GM19324 (cell line): ENCODE results near the gene PGLYRP4.
"Not testable (repeated sequence)": the region's sequence is repeated elsewhere in the genome, so short reads cannot be mapped to it uniquely, and the experiment has no call there.

Experiments used
- ATAC-seq: cut with Tn5 transposase; IDR thresholded peaks from one replicate; pipeline ENCODE4 v1.9.1; 2021; ENCODE audit warnings: mild to moderate bottlenecking, moderate library complexity; ENCODE audit not compliant: unreplicated experiment, low FRiP score

The PGLYRP4 gene

DNA sequence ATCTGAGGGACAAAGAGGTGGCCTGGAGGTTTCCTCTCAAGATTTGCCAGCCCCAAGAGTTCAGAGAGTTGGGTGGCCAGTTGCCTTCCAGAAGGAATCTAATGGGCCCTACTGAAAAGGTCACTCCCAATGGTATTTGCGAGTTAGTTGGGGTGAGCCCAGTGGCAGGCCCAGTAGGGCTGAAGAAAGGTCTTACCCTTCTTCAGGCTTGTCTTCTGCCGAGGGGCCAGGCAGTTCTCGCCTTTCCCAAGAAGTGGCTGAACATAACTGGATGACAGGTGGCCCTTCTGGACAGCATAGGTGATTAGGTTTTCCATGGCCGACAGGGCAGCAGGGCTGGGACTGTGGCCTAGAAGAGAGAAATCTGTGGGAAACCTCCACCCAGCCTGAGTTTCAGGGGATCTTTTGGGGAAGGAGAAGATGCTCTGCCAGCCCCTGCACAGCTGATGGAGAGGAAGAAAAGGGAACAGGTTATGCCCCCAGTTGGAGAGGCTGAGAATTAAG lies 7.2 kb downstream of the PGLYRP4 start:
- ATAC-seq: no peak

DNA sequence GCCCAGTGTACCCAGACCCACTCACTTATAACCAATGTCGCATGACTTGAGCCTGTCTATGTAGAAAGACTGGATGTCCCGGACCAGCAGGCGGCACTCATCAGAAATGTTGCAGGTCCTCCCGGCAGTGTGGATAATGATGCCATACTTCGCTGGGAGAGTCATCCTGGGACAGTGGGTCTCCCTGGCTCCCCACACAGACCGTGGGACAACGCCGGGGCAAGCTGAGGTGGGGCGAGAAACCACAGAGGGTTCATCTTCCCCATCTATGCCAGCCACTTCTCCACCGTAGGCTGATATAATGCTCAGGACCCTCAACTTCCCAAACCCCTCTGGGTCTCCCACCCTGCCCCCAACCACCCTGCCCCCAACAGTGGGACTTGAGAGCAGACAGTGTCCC lies 8.3 kb downstream of the PGLYRP4 start:
- ATAC-seq: no peak

DNA sequence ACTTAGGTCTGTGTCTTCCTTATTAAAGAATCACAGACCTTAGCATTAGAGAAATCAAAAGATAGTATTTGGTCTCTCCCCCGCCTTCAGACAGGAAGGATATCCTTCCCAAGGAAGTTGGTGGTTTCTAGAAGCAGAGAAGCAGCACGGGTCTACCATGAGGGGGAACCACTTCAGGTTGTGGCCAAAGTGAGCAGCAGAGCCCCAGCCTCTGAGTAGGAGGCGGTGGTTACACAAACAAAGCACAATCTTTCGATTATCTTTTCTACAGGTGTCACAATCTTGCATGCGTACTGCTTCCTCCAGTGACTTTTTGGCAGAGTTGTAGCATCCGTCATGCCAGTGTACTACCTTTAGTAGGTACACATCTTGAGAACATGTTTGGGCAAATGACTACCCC lies 8.8 kb downstream of the PGLYRP4 start:
- ATAC-seq: no peak

DNA sequence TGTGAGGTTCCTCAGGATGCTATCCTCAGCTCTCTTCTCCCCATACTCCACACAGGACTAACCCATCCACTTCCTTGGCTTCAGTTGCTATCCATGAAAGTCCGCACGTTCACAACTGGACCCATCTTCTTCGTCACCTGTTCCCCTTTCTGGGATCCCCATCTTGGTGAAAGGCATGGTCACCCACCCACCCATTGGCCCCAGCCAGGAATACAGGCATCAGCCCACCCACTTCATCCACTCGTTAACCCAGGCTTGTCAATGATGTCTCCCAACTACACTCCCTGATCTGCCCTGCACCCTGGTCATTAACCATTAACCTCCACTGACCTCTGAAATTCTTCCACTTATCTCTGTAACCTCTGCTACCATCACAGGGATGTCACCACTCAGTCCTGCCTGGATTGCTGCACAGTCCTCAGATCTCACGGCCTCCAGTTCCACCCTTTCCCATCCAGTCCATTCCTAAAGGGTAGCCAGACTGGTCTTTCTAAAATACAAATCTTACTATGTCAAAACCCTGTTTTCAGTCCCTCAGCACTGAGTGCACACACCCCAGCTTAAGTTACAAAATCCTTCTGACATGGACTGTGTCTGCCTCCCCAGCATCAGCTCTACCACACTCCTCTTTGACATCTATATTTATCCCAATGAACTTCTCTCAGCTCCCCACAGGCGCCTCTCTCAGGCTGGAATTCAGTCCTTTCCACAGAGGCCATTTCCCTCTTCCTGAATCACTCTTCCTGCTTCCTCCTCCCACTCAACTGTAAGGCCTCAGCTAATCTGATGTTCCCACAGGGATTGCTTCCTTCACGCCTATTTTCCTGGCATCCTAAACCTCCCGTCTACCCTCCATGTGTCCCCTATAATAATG lies 10.4 kb downstream of the PGLYRP4 start:
- ATAC-seq: no peak

DNA sequence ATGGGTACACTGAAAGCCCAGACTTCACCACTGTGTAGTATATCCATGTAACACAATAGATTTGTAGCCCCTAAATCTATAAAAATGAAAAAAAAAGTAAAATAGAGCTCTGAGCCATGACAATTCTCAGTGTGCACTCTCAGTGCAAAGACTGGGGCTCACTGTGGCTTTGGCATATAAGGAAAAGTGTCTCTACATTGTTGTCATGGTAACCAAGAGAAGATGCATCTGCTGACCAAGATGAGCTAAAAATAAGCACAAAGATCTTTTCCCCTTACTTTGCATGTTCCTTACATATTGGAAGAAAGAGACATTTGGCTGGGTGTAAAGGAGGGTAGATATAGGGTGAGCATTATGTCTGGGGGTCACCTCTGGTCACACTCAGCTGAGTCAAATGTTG lies 12.0 kb downstream of the PGLYRP4 start:
- ATAC-seq: no peak

DNA sequence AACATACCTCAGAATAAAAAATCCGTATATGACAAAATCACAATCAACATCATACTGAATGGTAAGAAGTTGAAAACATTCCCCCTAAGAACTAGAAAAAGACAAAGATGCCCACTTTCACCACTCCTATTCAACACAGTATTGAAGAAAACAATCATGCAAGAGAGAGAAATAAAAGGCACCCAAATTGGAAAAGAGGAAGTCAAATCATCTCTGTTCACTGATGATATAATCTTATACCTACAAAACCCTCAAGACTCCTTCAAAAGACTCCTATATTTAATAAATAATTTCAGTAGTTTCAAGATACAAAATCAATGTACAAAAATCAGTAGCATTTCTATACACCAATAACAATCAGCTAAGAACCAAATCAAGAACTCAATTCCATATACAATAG lies 14.7 kb downstream of the PGLYRP4 start:
- no peak for ATAC-seq

DNA sequence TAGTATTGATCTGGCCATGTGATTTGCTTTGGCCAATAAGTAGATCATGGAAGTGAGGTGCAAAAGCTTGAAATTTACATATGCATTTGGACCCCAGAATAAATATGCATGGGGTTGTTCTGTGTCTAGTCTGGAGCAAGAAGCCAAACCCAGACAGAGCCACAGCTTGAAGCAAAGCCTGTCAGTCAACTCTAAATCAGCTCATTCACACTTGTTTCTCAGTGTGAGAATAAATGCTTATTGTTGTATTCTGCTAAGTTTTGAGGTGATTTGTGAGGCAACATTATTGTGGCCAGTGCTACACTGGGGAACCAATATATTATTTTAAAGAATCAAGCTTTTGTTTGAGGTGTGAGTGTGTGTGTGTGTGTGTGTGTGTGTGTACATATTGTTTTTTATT lies 23.7 kb downstream of the PGLYRP4 start:
- ATAC-seq: no peak

DNA sequence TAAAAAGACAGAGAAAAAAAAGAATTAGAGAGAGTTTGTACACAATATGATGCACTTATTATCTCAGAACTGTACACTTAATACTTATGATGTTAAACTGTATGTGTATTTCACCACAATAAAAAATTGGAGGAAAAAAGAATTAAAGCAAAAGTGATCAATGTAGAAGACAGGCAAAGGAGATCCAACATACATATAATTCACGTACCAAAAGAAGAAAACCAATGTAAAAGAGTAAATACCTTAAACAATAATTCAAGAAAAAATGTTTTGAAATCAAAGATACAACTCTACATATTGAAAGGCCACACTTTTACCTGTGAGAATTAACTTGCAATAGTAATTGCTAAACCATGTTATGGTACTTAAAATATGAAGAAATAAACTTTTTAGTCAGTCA lies 26.1 kb downstream of the PGLYRP4 start:
- ATAC-seq: no peak

DNA sequence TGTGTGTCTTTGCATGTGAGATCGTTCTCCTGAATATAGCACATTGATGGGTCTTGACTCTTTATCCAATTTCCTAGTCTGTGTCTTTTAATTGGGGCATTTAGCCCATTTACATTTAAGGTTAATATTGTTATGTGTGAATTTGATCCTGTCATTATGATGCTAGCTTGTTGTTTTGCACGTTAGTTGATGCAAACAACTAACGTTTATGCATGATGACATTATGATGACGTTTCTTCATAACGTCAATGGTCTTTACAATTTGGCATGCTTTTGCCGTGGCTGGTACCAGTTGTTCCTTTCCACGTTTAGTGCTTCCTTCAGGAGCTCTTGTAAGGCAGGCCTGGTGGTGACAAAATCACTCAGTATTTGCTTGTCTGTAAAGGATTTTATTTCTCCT lies 30.5 kb downstream of the PGLYRP4 start:
- ATAC-seq: not testable (repeated sequence)

DNA sequence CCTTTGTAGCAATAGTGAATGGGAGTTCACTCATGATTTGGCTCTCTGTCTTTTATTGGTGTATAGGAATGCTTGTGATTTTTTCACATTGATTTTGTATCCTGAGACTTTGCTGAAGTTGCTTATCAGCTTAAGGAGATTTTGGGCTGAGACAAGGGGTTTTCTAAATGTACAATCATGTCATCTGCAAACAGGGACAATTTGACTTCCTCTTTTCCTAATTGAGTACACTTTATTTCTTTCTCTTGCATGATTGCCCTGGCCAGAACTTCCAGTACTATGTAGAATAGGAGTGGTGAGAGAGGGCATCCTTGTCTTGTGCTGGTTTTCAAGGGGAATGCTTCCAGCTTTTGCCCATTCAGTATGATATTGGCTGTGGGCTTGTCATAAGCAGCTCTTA lies 32.6 kb downstream of the PGLYRP4 start:
- ATAC-seq: not testable (repeated sequence)

DNA sequence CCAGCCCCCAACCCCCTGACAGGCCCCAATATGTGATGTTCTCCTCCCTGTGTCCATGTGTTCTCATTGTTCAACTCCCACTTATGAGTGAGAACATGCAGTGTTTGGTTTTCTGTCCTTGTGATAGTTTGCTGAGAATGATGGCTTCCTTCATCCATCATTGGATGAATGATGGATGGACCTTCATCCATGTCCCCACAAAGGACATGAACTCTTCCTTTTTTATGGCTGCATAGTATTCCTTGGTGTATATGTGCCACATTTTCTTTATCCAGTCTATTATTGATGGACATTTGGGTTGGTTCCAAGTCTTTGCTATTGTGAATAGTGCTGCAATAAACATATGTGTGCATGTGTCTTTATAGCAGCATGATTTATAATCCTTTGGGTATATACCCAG lies 34.3 kb downstream of the PGLYRP4 start:
- ATAC-seq: not testable (repeated sequence)

DNA sequence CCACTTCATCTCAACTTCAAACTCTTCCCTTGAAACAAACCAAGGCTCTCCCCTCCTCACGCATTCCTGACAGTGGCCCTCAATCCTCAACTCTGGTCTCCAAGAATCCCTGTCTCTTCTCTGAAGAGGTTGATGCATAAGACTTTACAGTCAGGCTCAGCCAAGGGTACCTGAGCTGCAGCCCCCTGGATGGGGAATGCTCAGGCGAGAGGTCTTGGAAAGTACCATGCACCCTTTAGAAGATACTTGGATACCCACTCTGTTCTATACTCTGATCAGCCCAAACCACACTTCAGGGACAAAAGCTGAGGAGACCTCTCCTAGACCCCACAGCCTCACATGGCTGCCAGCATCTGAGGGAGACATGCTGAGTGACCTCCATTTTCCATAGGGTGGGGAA lies 35.4 kb downstream of the PGLYRP4 start:
- no peak for ATAC-seq

DNA sequence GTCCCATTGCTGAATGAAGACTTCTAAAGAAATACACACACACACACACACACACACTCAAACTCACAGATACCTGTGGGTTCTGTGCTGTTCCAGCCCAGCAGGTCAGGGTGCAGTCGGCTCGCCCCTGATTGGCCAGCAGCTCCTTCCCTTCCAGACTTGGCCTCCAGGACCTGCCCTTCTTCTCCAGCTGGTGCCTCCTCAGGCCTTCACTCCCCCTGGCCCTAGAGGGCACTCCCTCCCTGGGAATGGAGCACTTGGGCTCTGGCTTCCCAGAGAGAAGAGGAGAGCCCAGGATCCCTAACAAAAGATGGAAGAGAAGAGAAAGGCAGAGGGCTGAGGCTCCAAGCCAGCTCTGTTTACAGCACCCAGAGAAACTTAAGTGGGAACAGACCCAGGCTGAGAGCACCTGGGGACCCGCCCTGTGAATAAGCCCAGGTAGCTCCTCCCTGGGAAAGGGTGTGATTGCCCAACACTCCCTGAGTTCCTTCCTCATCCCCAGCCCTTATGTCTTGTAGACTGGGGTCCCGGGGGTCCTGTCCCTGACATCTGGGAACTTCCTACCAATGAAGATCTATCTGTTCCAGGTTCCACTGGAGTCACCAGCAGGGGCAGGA lies 36.0 kb downstream of the PGLYRP4 start, which contains the start of gene PGLYRP3:
TSS of gene PGLYRP3 (minus strand) at position 383 of the 617 bp plus-strand sequence. CDS start 2,287 bp downstream, outside the sequence.
- no peak for ATAC-seq

DNA sequence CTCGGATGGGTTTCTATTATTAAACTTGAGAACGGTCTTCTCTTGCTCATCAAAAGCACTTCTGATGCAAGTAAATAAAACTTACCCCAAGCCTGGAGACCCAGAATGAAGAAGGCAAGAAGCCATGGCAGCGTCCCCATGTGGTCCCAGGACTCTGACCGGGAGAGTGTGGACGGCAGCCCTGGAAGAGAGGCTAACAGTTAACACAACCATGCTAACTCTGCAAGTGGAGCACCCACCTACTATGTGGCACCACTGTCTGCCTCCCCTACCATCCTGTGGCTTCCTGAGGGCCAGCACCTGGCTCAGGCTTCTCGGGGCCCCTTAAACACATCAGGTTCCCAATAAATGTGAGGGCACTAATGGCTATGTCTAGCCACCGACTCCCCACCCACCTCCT lies 38.1 kb downstream of the PGLYRP4 start:
- no peak for ATAC-seq

DNA sequence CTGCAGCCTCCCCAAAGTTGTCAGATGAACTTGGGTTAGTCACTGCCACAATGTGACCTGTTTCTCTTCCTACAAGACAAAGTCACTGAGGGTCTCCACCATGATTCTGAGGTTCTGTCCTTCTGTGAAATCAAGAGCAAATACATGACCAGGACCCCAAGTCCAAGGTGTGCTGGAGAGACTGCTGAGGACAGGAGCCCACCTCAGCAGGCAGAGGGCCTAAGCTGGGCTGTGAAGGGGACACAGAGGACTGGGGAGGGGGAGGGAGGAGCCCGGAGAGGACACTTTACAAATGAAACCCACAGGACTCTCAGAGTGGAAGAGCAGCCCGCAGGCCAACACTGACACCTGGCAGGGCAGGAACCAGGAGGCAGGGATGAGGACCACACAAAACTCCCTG lies 39.2 kb downstream of the PGLYRP4 start:
- ATAC-seq: no peak

DNA sequence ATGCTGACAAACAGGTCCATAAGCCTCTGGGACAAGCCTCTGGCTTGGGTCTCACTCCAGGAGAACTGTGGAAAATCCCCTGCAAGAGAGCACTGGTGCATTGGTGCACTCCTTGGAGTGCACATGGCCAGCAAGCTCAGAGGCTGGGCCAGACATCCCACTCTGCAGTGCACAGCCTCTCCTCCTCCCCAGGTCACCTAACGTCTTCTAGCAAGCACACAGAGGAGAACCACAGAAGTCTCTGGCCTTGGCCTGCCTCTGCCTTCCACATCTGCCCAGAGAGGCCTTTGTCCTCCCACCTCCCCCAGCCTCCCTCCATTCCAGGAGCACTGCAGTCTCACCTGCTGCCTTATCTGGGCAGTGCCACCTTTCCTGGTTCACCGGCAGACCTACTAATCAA lies 40.1 kb downstream of the PGLYRP4 start:
- ATAC-seq: no peak

DNA sequence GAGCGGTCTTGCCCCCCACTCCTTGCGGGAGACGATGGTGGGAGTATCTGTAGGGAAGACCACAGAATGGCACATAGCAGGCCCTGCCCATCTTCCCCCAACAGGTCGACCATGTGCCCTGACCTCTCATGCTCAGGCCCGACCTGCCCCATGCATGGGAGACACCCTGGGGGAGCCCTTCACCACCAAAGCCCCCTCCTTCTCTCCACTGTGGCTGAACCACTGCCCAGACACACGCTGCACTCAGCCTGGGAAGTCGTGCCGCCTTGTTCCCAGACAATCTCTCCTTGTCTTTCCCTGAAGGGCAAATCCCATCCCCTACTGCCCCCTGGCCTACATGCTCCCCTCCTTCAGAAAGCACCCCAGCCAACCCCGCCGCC lies 41.4 kb downstream of the PGLYRP4 start:
- ATAC-seq: no peak

DNA sequence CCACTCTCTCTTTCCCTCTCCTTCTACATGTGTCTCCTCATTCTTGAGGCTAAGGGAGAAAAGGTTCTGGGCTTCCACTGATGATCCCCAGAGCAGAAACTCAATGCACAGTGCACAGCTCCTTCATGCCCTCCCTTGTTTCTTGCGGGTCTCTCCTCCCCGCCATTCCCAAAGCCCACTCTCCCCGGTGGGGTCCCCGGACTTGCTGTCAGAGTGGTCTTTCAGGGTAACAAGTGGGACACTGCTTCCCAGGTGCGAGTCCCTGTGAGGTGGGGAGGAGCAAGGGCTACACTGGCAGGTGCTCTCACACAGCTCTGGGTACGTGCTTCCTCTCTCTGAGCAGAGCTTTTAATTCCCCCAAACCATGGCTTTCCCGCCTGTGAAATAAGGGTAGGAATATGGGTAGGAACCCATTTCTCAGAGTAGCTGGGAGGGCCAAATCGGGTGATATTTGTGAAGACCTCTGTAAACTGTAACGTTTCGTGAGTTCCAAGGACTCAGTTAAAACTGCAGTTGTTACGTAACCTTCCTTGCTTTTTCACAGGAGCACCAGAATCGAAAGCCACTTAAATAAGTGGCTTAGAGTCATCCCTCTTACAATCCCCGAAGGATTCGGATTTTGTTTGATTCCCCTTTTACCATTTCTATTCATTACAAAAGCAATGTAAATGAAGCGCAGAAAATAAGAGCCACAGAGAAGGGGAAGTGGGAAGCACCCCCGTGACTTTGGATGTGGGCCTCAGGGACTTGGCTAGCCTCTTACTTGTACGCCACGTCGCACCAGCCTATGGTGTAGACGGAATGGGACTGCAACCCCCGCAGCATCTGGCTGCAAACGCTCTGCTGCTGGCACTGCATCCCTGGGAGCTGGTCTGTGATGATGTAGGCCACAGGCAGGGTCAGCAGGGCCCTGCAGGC lies 42.1 kb downstream of the PGLYRP4 start:
- ATAC-seq: no peak

DNA sequence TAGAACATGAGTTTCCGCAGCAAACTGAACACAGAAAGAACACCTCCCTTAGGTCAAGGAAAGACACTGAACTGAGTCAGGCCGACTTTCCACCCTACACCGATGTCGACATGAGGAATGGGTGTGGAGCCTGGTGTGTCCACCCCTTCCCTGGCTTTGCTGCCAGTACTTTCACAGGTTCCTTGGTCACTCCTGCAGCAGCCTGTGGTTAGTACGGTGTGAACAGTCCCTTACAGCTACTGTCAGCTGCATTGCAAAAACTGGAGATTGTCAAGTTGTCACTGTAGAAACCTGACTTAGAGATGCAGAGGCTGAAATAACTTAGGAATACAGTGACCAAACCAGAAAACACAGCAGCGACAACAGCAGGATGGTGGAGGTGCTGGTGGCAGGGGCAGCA lies 43.0 kb downstream of the PGLYRP4 start:
- ATAC-seq: no peak

DNA sequence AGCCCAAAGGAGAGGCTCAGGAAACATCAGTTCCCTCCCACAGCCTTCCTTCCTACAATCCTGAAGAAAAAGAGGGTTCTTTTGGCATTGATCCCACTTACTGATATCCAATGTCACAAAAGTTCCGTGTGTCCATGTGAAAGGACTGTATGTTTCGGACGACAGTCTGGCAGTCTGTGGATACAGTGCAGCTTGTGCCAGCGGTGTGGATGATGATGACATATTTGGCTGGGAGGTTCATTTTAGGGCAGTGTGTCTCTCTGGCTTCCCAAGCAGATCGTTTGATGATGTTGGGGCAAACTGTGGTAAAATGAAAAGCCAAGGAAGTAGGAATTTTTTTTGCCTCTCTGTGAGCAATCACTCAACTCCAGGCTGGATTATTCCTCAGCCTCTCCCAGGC lies 46.3 kb downstream of the PGLYRP4 start:
- no peak for ATAC-seq

DNA sequence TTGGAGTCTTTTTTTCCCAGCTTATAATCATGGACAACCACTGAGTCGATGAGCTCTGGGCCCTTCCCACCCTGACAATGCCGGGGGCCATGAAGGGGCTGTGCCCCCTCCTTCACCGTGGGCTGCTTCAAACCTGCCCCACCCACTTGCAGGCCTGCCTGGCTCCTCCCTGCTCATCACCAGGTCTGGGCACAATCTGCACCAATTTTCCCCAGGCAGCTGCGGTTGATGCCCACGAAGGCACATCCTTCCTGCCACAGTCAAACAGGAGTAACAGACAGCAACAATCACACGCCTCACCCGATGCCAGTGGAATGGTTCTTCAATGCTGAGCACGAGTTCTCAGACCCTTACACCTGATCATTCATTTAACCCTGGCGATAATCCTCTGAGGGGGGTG lies 54.8 kb downstream of the PGLYRP4 start:
- no peak for ATAC-seq
